Dendritic cell treated with granulocyte-macrophage colony-stimulating factor and Interleukin-4, amounts not matched to agents 40 ng/mL and 50 ng/mL, for 4 days (primary cell): ENCODE measurements around the gene EIF5A.

Experiments
- H3K27ac Mint-ChIP-seq: one replicate; pipeline ENCODE4 v1.8.0; 2022; ENCODE audit warnings: mild to moderate bottlenecking, mixed read lengths
- H3K27me3 Mint-ChIP-seq: one replicate; pipeline ENCODE4 v1.8.0; 2022; ENCODE audit warnings: mild to moderate bottlenecking, mixed read lengths
- H3K36me3 Mint-ChIP-seq: one replicate; pipeline ENCODE4 v1.8.0; 2022; ENCODE audit warnings: low read depth, mixed read lengths
- H3K4me1 Mint-ChIP-seq: one replicate; pipeline ENCODE4 v1.8.0; 2022; ENCODE audit warnings: low read depth, mixed read lengths
- H3K4me3 Mint-ChIP-seq: one replicate; pipeline ENCODE4 v1.8.0; 2022; ENCODE audit warnings: mild to moderate bottlenecking, moderate library complexity, mixed read lengths
- H3K9me3 Mint-ChIP-seq: one replicate; pipeline ENCODE4 v1.8.0; 2022; ENCODE audit warnings: mixed read lengths
- intact Hi-C: fragments of 100-400 bp; cut with micrococcal nuclease; formaldehyde crosslinking; loops from one replicate; pipeline ENCODE4 v1.15.0; 2022

EIF5A gene

GRCh38 chr17:7355573-7355972, 48.1 kb downstream of the EIF5A start:
- Mint-ChIP-seq H3K36me3 (peaks cover 18% of the 10 kb centered on the region), H3K4me1 (peaks cover 49% of the 10 kb centered on the region), H3K4me3 (no peak overlapping the region), H3K27me3 (peaks cover 12% of the 10 kb centered on the region), H3K27ac (no peak overlapping the region), H3K9me3 (no peaks in the 10 kb centered on the region)
- intact Hi-C loops = loop anchor here (1.0 to 10.0 kb wide), 3 partner anchors 49 to 206 kb away; partner anchors contain the start of genes NLGN2, POLR2A, SENP3 and SLC35G6

DNA sequence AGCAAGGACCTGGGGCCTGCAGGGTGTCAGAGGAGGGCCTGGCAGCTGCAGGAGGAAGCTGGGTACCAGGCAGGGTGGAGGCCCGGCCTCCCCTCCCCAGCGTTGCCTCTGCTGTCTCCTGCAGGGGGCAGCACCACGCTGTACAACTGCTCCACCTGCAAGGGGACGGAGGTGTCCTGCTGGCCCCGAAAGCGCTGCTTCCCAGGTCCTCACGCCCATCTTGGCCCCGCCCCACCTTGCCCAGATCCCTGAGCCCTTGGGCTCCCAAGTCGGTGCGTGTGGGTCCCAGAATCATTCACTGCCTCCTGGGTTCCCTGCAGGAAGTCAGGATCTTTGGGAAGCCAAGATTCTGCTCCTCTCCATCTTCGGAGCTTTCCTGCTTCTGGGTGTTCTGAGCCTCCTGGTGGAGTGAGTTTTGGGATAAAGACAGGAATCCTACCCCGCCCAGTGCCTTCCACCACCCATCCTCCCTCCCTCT, 48.7 kb downstream of the EIF5A start:
- intact Hi-C loops = loop anchor here (10.0 kb wide), 2 partner anchors 49 to 129 kb away; partner anchors contain the start of genes NLGN2, POLR2A, SLC35G6 and TMEM256

GRCh38 chr17:7356756-7357155, 49.3 kb downstream of the EIF5A start:
- Mint-ChIP-seq H3K36me3 (peaks cover 10% of the 10 kb centered on the region), H3K9me3 (no peaks in the 10 kb centered on the region), H3K4me1 (peaks cover 40% of the 10 kb centered on the region), H3K27me3 (peaks cover 12% of the 10 kb centered on the region), H3K4me3 (no peak overlapping the region), H3K27ac (no peak overlapping the region)
- intact Hi-C loops = loop anchor here (10.0 kb wide), 2 partner anchors 48 to 128 kb away; partner anchors contain the start of genes NLGN2, POLR2A, SLC35G6 and TMEM256

More for the DNA sequence above, 48.7 kb downstream of the EIF5A start:
- H3K36me3 Mint-ChIP-seq = peaks cover 15% of the 10 kb centered on the region
- H3K4me1 Mint-ChIP-seq = peaks cover 44% of the 10 kb centered on the region
- H3K27me3 Mint-ChIP-seq = peaks cover 12% of the 10 kb centered on the region
- H3K27ac Mint-ChIP-seq = no peak overlapping the region
- H3K9me3 Mint-ChIP-seq = no peaks in the 10 kb centered on the region
- no peak overlapping the region for H3K4me3 Mint-ChIP-seq

DNA sequence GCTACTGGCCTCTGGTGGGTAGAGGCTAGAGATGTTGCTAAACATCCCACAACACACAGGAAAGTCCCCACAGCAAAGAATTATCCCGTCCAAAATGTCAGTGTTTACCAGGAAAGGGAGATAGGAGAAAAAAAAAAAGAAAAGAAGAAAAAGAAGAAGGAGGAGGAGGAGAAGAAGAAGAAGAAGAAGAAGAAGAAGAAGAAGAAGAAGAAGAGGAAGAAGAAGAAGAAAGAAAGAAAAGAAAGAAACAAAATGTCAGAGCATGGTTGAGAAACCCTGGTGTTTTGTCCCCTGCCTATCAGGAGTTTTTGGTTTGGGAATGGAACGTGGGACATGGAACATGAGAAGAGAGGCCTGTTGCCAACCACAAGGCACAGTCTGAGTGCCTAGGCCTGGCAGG, 50.0 kb downstream of the EIF5A start:
- no peak overlapping the region for H3K27ac Mint-ChIP-seq
- H3K4me3 Mint-ChIP-seq = no peak overlapping the region
- H3K27me3 Mint-ChIP-seq = peaks cover 12% of the 10 kb centered on the region
- H3K36me3 Mint-ChIP-seq = peaks cover 6% of the 10 kb centered on the region
- H3K9me3 Mint-ChIP-seq = no peaks in the 10 kb centered on the region
- peaks cover 36% of the 10 kb centered on the region for H3K4me1 Mint-ChIP-seq
- intact Hi-C loops = loop anchor here (10.0 kb wide), 2 partner anchors 47 to 127 kb away; partner anchors contain the start of genes NLGN2, POLR2A, SLC35G6 and TMEM256

GRCh38 chr17:7361906-7362305, 54.5 kb downstream of the EIF5A start:
- H3K4me1 Mint-ChIP-seq = no peaks in the 10 kb centered on the region
- intact Hi-C loops = no loop called here
- no peaks in the 10 kb centered on the region for H3K9me3 Mint-ChIP-seq
- no peak overlapping the region for H3K27ac Mint-ChIP-seq
- no peaks in the 10 kb centered on the region for H3K36me3 Mint-ChIP-seq
- peaks cover 4% of the 10 kb centered on the region for H3K27me3 Mint-ChIP-seq
- no peak overlapping the region for H3K4me3 Mint-ChIP-seq
